UCSD-AML1 (cell line): ENCODE results near the gene PIK3R1.

ENCODE experiments used
- DNase-seq: peaks from one replicate; lab custom pipeline; 2025; ENCODE audit not compliant: unreplicated experiment; lab: John Stamatoyannopoulos, UW

PIK3R1 gene

GRCh38 chr5:68268852-68269130 is 53.2 kb downstream of the PIK3R1 start:
- no peak for DNase-seq

DNA sequence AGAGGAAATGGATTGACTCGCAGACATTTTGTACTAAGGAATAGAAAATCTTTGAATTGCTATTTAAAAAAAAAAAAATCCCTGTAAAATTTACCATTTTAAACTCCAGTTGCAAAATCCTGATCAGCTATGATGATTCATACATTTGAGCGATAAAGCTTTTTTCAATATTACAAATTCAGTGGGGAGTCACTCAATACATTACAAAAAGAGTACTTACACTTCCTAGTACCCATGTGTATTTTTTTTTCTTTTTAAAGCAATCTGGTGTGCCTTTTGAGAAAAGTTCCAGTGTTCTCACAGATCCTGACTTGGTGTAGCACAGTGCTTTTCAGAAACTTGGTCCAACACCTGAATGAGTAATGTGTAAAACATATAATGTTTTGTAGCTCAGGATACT is 54.3 kb downstream of the PIK3R1 start:
- no peak for DNase-seq

GRCh38 chr5:68270399-68270975 is 54.9 kb downstream of the PIK3R1 start:
- no peak for DNase-seq

GRCh38 chr5:68271124-68271523 is 55.6 kb downstream of the PIK3R1 start:
- DNase-seq: no peak

GRCh38 chr5:68272289-68272688 is 56.7 kb downstream of the PIK3R1 start:
- DNase-seq: no peak

DNA sequence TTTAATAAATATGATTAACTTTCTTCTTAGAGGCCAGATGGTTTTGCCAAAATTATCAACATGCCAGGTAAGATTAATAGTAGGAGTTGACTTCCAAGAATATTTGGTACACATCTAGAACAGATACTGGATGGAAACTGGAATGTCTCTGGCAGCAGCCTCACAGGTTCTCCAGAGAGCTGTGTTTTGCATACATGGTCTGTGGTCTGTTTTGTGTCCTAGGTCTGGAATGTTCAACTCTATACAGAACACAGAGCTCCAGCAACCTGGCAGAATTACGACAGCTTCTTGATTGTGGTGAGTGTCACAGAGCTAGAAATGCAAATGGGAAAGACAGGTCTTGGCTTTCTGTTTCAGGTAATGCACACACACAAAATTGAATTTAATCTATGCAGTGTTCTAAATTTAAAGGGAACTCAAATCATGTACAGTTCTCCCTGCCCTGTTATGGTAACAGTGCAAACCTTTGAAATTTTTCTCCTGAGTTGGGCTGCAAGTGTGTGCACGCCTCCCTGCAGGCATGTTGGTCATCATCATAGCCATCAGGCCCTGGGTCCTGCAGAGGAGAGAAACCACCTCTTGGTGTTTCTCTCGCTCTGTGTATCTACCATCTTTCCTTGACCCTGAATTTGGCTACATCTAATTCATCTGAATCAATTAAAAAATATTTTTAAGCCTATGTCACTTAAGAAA is 58.3 kb downstream of the PIK3R1 start:
- DNase-seq: no peak

DNA sequence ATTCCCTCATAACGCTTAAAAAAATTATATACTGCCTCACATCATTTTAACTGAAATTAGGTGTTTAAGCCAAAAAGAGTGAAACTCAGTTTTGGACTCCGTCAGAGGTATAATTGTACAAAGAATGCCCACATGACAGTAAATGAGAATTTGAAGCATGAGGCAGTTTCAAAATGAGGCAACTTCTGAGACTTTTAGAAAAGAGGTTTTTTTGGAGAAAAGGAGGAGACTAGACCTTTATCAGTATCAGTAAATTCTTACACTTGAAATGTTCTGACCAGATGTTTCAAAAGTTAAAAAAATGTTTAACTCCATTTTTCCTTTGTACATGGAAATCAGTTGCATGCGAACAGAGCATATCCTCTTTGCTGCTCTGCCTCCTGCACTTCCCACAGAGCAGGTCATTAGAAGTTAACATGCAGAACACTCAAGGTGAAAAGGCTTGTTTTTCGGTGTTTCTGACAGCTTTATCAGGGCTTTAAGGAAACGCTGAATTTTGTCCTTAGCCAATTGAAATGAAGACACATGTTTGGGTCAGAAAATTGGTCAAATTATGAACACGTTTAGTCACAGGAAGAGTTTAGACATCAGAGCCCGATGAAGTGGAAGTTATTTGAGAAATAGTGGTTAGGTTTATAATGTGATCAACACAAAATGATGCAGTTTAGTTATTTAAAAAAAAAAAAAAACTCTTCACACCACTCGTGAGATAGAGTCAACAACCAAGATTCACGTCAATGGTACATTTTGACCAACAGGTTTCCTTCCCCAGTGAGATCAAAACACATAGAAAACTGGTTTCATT is 59.5 kb downstream of the PIK3R1 start:
- DNase-seq: no peak

- no peak for DNase-seq
Measured at GRCh38 chr5:68276740-68277139, 61.2 kb downstream of the PIK3R1 start.

- DNase-seq: no peak
Measured at GRCh38 chr5:68277431-68277830, 61.9 kb downstream of the PIK3R1 start.

DNA sequence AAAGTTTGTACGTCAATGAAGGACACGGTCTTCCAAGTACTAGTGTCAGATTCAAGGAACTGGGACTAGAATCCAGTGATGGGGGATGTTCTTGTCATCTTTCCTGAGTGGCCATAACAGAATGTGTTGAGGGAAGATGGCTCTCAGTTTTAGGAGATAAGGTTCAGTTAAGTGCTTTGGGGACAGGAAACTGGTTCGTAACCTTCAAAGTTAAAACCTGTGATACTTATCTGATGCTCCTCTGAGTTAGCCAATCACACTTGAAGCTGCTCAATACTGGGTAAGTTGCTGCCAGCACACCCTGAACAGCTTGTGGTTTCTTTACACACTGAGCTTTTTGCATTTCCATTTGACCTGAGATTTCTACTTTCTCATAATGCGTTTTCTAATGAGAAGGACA is 64.4 kb downstream of the PIK3R1 start:
- no peak for DNase-seq

DNA sequence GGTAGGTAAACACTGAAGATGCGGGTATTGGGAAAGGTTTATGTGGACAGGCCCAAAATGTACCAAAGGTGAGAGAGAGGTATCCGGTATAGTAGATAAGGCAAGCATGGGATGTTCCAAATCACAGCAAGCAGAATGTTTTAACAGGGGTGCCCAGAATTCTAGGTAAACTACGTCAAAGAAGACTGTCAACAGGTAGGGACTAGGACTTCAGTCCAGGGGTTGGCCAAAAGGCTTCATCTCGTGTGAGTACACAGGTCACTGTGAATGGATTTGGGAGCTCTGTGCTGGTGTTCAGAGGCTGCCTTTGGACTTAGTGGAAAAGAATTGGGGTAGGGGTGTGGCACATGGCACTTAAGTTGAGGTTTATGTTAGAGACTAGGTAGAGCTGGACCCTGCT is 66.4 kb downstream of the PIK3R1 start:
- DNase-seq: no peak

GRCh38 chr5:68283766-68284165 is 68.2 kb downstream of the PIK3R1 start:
- no peak for DNase-seq

- DNase-seq: no peak
Measured at GRCh38 chr5:68285075-68285840, 69.7 kb downstream of the PIK3R1 start.

GRCh38 chr5:68285851-68286611 is 70.5 kb downstream of the PIK3R1 start:
- no peak for DNase-seq

DNA sequence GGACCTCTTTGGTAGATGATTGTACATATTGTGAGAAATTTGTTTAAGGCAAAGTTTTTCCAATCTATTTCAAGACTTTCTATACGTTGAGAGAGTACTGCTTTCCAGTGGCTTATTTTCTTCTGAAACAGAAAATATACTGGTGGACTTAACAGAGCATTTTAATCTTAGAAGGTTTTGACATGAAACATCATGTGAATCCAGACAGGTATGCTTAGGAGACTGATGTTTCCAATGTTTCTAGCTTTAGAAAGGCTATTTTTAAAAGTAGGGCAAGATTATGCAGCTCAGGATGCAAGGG is 71.0 kb downstream of the PIK3R1 start:
- DNase-seq: no peak

- no peak for DNase-seq
Measured at GRCh38 chr5:68287631-68287975, 72.0 kb downstream of the PIK3R1 start.

DNA sequence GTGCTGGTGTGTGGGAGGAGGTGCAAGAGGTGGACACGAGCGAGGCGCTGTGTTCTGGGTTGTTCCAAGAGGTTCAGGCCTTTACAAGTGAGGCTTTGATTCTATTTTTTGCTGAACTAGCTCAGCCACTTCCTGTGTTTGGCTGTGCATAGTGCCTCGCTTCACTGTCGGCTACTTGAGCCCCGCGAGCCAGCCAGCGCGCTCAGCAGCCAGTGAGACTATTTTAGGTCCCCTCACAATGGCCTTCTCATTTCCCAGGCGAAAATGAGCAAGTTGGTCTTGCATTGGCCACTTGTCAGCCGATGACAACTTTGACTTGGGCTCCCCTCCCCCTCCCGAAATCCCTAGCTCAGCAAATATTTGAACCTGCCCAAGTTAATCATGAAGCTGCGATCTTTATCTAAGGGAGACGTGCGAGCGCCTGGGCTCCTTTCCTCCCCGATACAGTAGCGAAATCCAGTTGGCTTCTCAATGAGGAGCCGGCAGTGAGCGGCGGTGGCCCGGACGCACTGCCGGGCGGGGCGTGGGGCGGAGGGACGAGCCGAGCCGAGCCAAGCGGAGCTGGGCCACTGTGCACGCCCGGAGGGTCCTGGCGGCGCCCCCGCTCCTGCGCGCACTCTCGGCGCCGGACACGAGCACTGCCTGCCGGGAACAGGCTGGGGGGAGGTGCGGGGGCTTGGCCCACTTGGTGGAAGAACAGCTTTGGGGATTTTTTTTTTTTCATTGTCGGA is 72.6 kb downstream of the PIK3R1 start:
- DNase-seq: peak; percentile 34

GRCh38 chr5:68288707-68289134 is 73.2 kb downstream of the PIK3R1 start:
- DNase-seq: no peak

- no peak for DNase-seq
Measured at GRCh38 chr5:68289498-68289897, 73.9 kb downstream of the PIK3R1 start.

DNA sequence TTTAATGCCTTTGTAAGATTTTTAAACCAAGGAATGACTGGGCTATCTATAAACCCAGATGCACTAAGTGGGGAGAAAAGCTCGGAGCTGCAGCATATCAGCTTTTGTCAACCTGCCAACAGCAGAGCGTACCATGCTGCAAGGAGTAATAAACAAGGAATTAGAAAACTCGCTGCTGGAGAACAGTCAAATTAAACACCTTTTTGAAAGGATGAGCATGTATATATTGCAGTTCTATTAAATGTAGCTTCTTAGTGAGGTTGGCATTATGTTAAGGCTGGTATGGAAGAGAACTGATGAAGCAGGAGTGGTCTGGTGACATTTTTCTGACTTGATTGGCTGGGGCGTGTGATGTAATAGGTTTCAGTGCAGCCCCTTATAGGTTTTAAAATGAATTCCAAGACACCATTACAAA is 74.7 kb downstream of the PIK3R1 start:
- no peak for DNase-seq

- no peak for DNase-seq
Measured at GRCh38 chr5:68290847-68291246, 75.3 kb downstream of the PIK3R1 start.
